HepG2 (cell line): ENCODE data around the gene ABL2. TPM values are rescaled to one million over a fixed set of nuclear protein-coding genes. Genes with fewer than 3 reads are reported as not detected.

Source experiments
- AHR ChIP-seq: IDR thresholded peaks from 2 replicates; pipeline ENCODE4 v1.6.1; 2018; ENCODE audit warnings: missing genetic modification reagents, missing compliant biosample characterization
- CBX5 ChIP-seq: sonication (generic); formaldehyde crosslinking; IDR thresholded peaks from 2 replicates; pipeline ENCODE4 v1.4.0; 2020; ENCODE audit warnings: missing genetic modification reagents, borderline replicate concordance
- HMGA1 ChIP-seq: sonication (generic); formaldehyde crosslinking; conservative IDR thresholded peaks from 2 replicates; pipeline ENCODE4 v1.4.0; 2020; ENCODE audit warnings: missing genetic modification reagents
- MEIS2 ChIP-seq: sonication (generic); formaldehyde crosslinking; IDR thresholded peaks from 2 replicates; pipeline ENCODE4 v1.9.0; 2021; ENCODE audit warnings: mild to moderate bottlenecking, missing genetic modification reagents
- MIER3 ChIP-seq: IDR thresholded peaks from 2 replicates; pipeline ENCODE4 v1.6.1; 2016; ENCODE audit warnings: missing compliant biosample characterization, borderline replicate concordance
- NAIF1 ChIP-seq: sonication (generic); formaldehyde crosslinking; IDR thresholded peaks from 2 replicates; pipeline ENCODE4 v1.5.0; 2020; ENCODE audit warnings: mild to moderate bottlenecking, missing genetic modification reagents, borderline replicate concordance
- PITX1 ChIP-seq: sonication (generic); formaldehyde crosslinking; IDR thresholded peaks from 2 replicates; pipeline ENCODE4 v1.5.1; 2020; ENCODE audit warnings: mild to moderate bottlenecking, missing genetic modification reagents
- REPIN1 ChIP-seq: sonication (generic); formaldehyde crosslinking; IDR thresholded peaks from 2 replicates; pipeline ENCODE4 v1.8.0; 2022; ENCODE audit warnings: missing genetic modification reagents, low read depth, mild to moderate bottlenecking, borderline replicate concordance
- TAF15 ChIP-seq: fragments of 200-400 bp; formaldehyde crosslinking; IDR thresholded peaks from one replicate; pipeline ENCODE4 v1.6.1; 2018; ENCODE audit warnings: mild to moderate bottlenecking, low read depth, low read length; ENCODE audit not compliant: poor library complexity, severe bottlenecking
- TBX3 ChIP-seq: fragments of 450-650 bp; IDR thresholded peaks from 2 replicates; pipeline ENCODE4 v1.6.1; 2017; ENCODE audit warnings: antibody characterized with exemption, mild to moderate bottlenecking, inconsistent platforms, borderline replicate concordance
- YEATS2 ChIP-seq: sonication (generic); formaldehyde crosslinking; IDR thresholded peaks from 2 replicates; pipeline ENCODE4 v1.4.0; 2020; ENCODE audit warnings: missing genetic modification reagents, borderline replicate concordance
- ZNF556 ChIP-seq: sonication (generic); formaldehyde crosslinking; IDR thresholded peaks from 2 replicates; pipeline ENCODE4 v1.4.0; 2020; ENCODE audit warnings: mild to moderate bottlenecking, missing genetic modification reagents, borderline replicate concordance
- ZNF709 ChIP-seq: sonication (generic); formaldehyde crosslinking; IDR thresholded peaks from 2 replicates; pipeline ENCODE4 v1.5.0; 2020; ENCODE audit warnings: mild to moderate bottlenecking, missing genetic modification reagents
- ZNF790 ChIP-seq: sonication (generic); formaldehyde crosslinking; IDR thresholded peaks from 2 replicates; pipeline ENCODE4 v1.8.0; 2022; ENCODE audit warnings: missing genetic modification reagents, mild to moderate bottlenecking, borderline replicate concordance
- polyA plus RNA-seq, 8 experiments: library from polyadenylated mRNA; depleted of rRNA in 3 of 8; stranded (reverse) in 7 of 8; unstranded in 1 of 8; fragments of >200 nt; fragmentation: Illumina TruSeq in 4 of 8; extraction: Trizol in 4 of 8; gene quantifications; 2 replicates each; pipeline versions ENCODE4 v1.2.1 to v1.2.3, GENCODE V29; 2011 to 2016; ENCODE audit warnings: low read depth in 4 of 8, missing spikeins in 1 of 8, mixed read lengths in 1 of 8; ENCODE audit not compliant: insufficient read depth in 1 of 8
- total RNA-seq, 5 experiments: library from RNA; depleted of rRNA; stranded (reverse); fragments of >200 nt; fragmentation: Illumina TruSeq; extraction: Trizol; gene quantifications; 2 replicates each; pipeline ENCODE4 v1.2.3, GENCODE V29; 2016; ENCODE audit warnings: low read depth in 1 of 5
- TF ChIP-seq, protein P1 (sequence below): sonication (generic); formaldehyde crosslinking; IDR thresholded peaks from one replicate; pipeline ENCODE4 v1.5.1; 2020; ENCODE audit warnings: mild to moderate bottlenecking, missing genetic modification reagents; ENCODE audit errors: not compliant biosample characterization
- TF ChIP-seq, protein P2 (sequence below): sonication (generic); formaldehyde crosslinking; IDR thresholded peaks from 2 replicates; pipeline ENCODE4 v1.9.0; 2022; ENCODE audit warnings: missing genetic modification reagents, mild to moderate bottlenecking, borderline replicate concordance
- TF ChIP-seq, protein P3 (sequence below): sonication (generic); formaldehyde crosslinking; IDR thresholded peaks from 2 replicates; pipeline ENCODE4 v1.5.0; 2020; ENCODE audit warnings: missing genetic modification reagents

ABL2 gene
- total and polyA plus RNA-seq, 2 of the 13 experiments (the other 11 are each of a cell fraction or from before 2014, with no cell fraction given) = 5.8 to 6.0 TPM

DNA sequence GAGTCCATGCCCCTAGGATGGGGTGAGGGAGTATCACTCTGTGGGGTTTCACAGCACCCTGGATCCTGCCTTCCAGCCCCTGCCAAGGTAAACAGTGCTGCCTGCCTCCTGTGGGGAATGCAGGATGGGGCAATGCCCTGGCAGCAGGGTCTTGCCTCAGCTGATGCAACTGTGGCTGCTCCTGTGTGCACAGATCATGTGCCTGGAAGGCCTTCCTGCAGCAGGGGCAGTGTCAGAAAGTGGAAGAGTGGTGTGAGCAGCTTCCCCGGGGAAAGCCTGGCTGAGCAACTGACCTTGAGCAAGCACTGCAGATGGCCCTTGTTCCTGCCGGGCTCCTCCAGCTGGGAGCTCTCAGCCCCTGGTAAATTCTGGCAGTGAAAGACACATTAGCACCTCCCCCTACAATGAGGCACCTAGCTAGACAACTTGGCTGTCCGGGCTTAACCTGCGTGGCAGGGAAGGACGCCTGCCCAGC, 137.7 kb downstream of the ABL2 start (continued):
- no peak for TF ChIP-seq MEIS2
- no peak for TF ChIP-seq TBX3
- TF ChIP-seq, protein P1, sequence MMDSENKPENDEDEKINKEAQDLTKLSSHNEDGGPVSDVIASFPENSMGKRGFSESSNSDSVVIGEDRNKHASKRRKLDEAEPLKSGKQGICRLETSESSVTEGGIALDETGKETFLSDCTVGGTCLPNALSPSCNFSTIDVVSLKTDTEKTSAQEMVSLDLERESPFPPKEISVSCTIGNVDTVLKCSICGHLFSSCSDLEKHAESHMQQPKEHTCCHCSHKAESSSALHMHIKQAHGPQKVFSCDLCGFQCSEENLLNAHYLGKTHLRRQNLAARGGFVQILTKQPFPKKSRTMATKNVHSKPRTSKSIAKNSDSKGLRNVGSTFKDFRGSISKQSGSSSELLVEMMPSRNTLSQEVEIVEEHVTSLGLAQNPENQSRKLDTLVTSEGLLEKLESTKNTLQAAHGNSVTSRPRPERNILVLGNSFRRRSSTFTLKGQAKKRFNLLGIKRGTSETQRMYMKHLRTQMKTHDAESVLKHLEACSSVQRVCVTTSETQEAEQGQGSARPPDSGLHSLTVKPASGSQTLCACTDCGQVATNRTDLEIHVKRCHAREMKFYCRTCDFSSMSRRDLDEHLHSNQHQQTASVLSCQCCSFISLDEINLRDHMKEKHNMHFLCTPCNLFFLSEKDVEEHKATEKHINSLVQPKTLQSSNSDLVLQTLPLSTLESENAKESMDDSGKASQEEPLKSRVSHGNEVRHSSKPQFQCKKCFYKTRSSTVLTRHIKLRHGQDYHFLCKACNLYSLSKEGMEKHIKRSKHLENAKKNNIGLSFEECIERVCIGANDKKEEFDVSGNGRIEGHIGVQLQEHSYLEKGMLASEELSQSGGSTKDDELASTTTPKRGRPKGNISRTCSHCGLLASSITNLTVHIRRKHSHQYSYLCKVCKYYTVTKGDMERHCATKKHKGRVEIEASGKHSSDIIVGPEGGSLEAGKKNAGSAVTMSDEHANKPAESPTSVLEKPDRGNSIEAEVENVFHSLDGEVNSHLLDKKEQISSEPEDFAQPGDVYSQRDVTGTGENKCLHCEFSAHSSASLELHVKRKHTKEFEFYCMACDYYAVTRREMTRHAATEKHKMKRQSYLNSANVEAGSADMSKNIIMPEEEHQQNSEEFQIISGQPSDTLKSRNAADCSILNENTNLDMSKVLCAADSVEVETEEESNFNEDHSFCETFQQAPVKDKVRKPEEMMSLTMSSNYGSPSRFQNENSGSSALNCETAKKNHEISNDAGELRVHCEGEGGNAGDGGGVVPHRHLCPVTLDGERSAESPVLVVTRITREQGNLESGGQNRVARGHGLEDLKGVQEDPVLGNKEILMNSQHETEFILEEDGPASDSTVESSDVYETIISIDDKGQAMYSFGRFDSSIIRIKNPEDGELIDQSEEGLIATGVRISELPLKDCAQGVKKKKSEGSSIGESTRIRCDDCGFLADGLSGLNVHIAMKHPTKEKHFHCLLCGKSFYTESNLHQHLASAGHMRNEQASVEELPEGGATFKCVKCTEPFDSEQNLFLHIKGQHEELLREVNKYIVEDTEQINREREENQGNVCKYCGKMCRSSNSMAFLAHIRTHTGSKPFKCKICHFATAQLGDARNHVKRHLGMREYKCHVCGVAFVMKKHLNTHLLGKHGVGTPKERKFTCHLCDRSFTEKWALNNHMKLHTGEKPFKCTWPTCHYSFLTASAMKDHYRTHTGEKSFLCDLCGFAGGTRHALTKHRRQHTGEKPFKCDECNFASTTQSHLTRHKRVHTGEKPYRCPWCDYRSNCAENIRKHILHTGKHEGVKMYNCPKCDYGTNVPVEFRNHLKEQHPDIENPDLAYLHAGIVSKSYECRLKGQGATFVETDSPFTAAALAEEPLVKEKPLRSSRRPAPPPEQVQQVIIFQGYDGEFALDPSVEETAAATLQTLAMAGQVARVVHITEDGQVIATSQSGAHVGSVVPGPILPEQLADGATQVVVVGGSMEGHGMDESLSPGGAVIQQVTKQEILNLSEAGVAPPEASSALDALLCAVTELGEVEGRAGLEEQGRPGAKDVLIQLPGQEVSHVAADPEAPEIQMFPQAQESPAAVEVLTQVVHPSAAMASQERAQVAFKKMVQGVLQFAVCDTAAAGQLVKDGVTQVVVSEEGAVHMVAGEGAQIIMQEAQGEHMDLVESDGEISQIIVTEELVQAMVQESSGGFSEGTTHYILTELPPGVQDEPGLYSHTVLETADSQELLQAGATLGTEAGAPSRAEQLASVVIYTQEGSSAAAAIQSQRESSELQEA (CRISPR knock-in tag) = no peak
- TF ChIP-seq PITX1 (CRISPR knock-in tag) = 0 out of 2 replicates have a peak, but pooled peaks have one; percentile 12
- no peak; the same call in 1 of the 2 replicates for TF ChIP-seq YEATS2 (CRISPR knock-in tag)
- TF ChIP-seq, protein P2, sequence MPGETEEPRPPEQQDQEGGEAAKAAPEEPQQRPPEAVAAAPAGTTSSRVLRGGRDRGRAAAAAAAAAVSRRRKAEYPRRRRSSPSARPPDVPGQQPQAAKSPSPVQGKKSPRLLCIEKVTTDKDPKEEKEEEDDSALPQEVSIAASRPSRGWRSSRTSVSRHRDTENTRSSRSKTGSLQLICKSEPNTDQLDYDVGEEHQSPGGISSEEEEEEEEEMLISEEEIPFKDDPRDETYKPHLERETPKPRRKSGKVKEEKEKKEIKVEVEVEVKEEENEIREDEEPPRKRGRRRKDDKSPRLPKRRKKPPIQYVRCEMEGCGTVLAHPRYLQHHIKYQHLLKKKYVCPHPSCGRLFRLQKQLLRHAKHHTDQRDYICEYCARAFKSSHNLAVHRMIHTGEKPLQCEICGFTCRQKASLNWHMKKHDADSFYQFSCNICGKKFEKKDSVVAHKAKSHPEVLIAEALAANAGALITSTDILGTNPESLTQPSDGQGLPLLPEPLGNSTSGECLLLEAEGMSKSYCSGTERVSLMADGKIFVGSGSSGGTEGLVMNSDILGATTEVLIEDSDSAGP (CRISPR knock-in tag) = peak; percentile 66; the same call in 1 of the 2 replicates
- TF ChIP-seq REPIN1 = peak; percentile 83
- no peak for TF ChIP-seq MIER3 (CRISPR knock-in tag)
- no peak for TF ChIP-seq NAIF1 (CRISPR knock-in tag)
- TF ChIP-seq ZNF790 = no peak
- TF ChIP-seq ZNF709 (CRISPR knock-in tag) = no peak
- no peak for TF ChIP-seq TAF15
- peak; percentile 97; the same call in 1 of the 2 replicates for TF ChIP-seq CBX5 (CRISPR knock-in tag)
- no peak for TF ChIP-seq HMGA1 (CRISPR knock-in tag)
- TF ChIP-seq, protein P3, sequence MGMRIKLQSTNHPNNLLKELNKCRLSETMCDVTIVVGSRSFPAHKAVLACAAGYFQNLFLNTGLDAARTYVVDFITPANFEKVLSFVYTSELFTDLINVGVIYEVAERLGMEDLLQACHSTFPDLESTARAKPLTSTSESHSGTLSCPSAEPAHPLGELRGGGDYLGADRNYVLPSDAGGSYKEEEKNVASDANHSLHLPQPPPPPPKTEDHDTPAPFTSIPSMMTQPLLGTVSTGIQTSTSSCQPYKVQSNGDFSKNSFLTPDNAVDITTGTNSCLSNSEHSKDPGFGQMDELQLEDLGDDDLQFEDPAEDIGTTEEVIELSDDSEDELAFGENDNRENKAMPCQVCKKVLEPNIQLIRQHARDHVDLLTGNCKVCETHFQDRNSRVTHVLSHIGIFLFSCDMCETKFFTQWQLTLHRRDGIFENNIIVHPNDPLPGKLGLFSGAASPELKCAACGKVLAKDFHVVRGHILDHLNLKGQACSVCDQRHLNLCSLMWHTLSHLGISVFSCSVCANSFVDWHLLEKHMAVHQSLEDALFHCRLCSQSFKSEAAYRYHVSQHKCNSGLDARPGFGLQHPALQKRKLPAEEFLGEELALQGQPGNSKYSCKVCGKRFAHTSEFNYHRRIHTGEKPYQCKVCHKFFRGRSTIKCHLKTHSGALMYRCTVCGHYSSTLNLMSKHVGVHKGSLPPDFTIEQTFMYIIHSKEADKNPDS = no peak
- TF ChIP-seq ZNF556 (CRISPR knock-in tag) = no peak
- TF ChIP-seq AHR (CRISPR knock-in tag) = peak; percentile 60; the same call in 1 of the 2 replicates
